Measurements from ENCODE around the gene FLCN. TPM values are rescaled to one million over a fixed set of nuclear protein-coding genes. Genes with fewer than 3 reads are reported as not detected.

Gene FLCN
- total and polyA plus RNA-seq, 10 of the 15 experiments (the other 5 are each of a cell fraction or from before 2014, with no cell fraction given) = 1.1 to 24.7 (median 10.4) TPM

DNA sequence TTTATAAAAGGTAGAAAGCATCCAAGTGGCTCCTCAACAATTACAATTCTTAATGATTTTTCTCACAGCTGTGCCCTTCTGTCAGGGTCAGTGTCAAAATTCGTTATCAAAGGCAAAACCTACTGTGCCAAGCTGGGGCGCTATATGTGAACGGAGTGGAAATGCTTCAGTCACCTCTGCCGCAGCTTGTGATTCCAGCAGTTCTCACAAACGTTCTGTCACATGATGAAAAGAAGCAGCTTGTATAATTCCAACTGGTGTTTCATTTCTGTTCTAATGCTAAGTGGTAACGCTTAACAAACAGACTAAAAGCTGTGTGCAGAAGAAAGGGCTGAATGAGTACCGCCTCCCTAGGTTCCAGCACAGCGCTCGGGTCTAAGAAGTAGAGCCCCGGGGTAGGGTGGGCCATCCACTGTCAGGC lies 45.0 kb downstream of the FLCN start:
- Histone ChIP-seq H3K9me3 (replicated peaks; ENCODE audit: control insufficient read depth, insufficient read depth, low read length) (no peaks in the 10 kb centered on the region), H3K4me1 (ENCODE audit: control insufficient read depth, insufficient read depth, low read length) (peaks cover 12% of the 10 kb centered on the region), H4K20me1 (ENCODE audit: control insufficient read depth, insufficient read depth) (no peaks in the 10 kb centered on the region), H3K4me3 (no peak overlapping the region), H2AFZ (ENCODE audit: control insufficient read depth, low read depth, low read length) (no peak overlapping the region), H3K9ac (ENCODE audit: control insufficient read depth, insufficient read depth, low read length) (no peak overlapping the region), H3K27me3 (replicated peaks in 1 of 2; ENCODE audit: control insufficient read depth in 2 of 2, insufficient read depth in 2 of 2, low read length in 1 of 2) (no peaks in the 10 kb centered on the region), H3K4me2 (ENCODE audit: control insufficient read depth, insufficient read depth) (peak overlapping the region; percentile 50; the same call in 1 of the 2 replicates), H3K27ac (ENCODE audit: control insufficient read depth, insufficient read depth) (no peak overlapping the region), H3K36me3 (ENCODE audit: control insufficient read depth in 2 of 2, insufficient read depth in 2 of 2, low read length in 1 of 2) (peaks cover 0 to 3% of the 10 kb centered on the region in 2 experiments; a peak in 3 of 4 replicates), H3K79me2 (ENCODE audit: control insufficient read depth, insufficient read depth, low read length) (no peaks in the 10 kb centered on the region)
- TF ChIP-seq TBL1XR1 (IDR thresholded peaks at IDR 0.05; ENCODE audit: low read depth, low read length) = no peak
- TF ChIP-seq MEF2B (IDR thresholded peaks at IDR 0.05; ENCODE audit: partially characterized antibody, poor library complexity, severe bottlenecking) = no peak
- no peak for ATAC-seq
- BruUV-seq (replicated peaks) = no TSS peak
- ChIA-PET SMC1A (ENCODE audit: uncharacterized antibody, unreplicated experiment) (interaction anchor here (1.4 to 2.5 kb wide), 2 partner anchors 9 to 11 kb away, joined by 6 to 8 read pairs; no protein-coding TSS in a partner anchor), RAD21 (ENCODE audit: unreplicated experiment) (interaction anchor here (0.7 to 2.0 kb wide), 4 partner anchors 10 to 199 kb away, joined by 3 to 10 read pairs (median 3); no protein-coding TSS in a partner anchor), POLR2A (interaction anchor here (0.8 to 1.0 kb wide), 2 partner anchors 9 to 14 kb away, joined by 3 to 4 read pairs; partner anchors contain the start of gene PLD6), CTCF (interaction anchor here (1.2 kb wide), 1 partner anchor 50 kb away, joined by 3 read pairs; no protein-coding TSS in a partner anchor)
- no peak for FAIRE-seq
- no peak for DNase-seq (ENCODE audit: low read depth, low spot score)
- in situ Hi-C loops (cut with MboI) = no loop called here
- intact Hi-C loops (cut with micrococcal nuclease; ENCODE audit: unreplicated experiment) = loop anchor here (5.0 kb wide), 1 partner anchor 45 kb away; no protein-coding TSS in a partner anchor
- 79% methylated on average over 10 of the region's 10 CpGs for WGBS (ENCODE audit: insufficient coverage, insufficient replicate concordance, low lambda C conversion rate, missing lambda C conversion rate)

DNA sequence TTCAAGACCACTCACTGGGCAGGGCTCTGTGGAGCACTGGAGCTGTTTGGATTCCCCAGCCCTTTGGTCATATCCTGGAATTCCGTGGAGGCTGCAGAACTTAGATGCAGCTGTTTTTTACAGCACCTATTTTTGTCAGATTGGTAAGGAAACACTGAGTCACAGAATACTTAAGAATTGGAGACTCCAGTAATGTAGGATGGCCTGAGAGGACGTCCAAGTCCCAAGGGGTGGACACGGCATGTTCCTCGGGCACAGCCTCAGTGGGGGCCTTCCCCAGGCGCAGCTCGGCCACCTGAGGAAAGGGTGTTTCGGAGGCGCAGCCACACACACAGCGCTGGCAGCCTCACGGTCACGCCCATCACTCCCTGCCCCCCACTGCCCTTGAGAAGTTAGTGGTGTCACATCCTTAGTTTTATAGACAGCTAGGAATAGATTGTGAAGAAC lies 45.6 kb downstream of the FLCN start:
- Histone ChIP-seq H3K79me2 (ENCODE audit: control insufficient read depth, insufficient read depth, low read length) (no peaks in the 10 kb centered on the region), H3K4me3 (no peak overlapping the region), H3K4me2 (ENCODE audit: control insufficient read depth, insufficient read depth) (no peak overlapping the region), H3K27me3 (replicated peaks in 1 of 2; ENCODE audit: control insufficient read depth in 2 of 2, insufficient read depth in 2 of 2, low read length in 1 of 2) (no peaks in the 10 kb centered on the region), H3K9me3 (replicated peaks; ENCODE audit: control insufficient read depth, insufficient read depth, low read length) (no peaks in the 10 kb centered on the region), H2AFZ (ENCODE audit: control insufficient read depth, low read depth, low read length) (no peak overlapping the region), H3K36me3 (ENCODE audit: control insufficient read depth in 2 of 2, insufficient read depth in 2 of 2, low read length in 1 of 2) (peaks cover 0 to 3% of the 10 kb centered on the region in 2 experiments; a peak in 2 of 4 replicates), H4K20me1 (ENCODE audit: control insufficient read depth, insufficient read depth) (no peaks in the 10 kb centered on the region), H3K9ac (ENCODE audit: control insufficient read depth, insufficient read depth, low read length) (no peak overlapping the region), H3K4me1 (ENCODE audit: control insufficient read depth, insufficient read depth, low read length) (peaks cover 12% of the 10 kb centered on the region), H3K27ac (ENCODE audit: control insufficient read depth, insufficient read depth) (no peak overlapping the region)
- no TSS peak for BruUV-seq (replicated peaks)
- ChIA-PET CTCF (interaction anchor here (1.2 kb wide), 1 partner anchor 49 kb away, joined by 3 read pairs; no protein-coding TSS in a partner anchor), SMC1A (ENCODE audit: uncharacterized antibody, unreplicated experiment) (interaction anchor here (1.4 to 2.5 kb wide), 2 partner anchors 9 to 10 kb away, joined by 6 to 8 read pairs; no protein-coding TSS in a partner anchor), RAD21 (ENCODE audit: unreplicated experiment) (interaction anchor here (1.1 to 2.0 kb wide), 3 partner anchors 10 to 14 kb away, joined by 3 to 10 read pairs (median 3); no protein-coding TSS in a partner anchor), POLR2A (interaction anchor here (0.8 kb wide), 1 partner anchor 14 kb away, joined by 4 read pairs; the partner anchor contains the start of gene PLD6)
- FAIRE-seq (no peak), ATAC-seq (no peak), DNase-seq (ENCODE audit: low read depth, low spot score) (no peak)
- intact Hi-C loops (cut with micrococcal nuclease; ENCODE audit: unreplicated experiment) (loop anchor here (5.0 kb wide), 1 partner anchor 44 kb away; no protein-coding TSS in a partner anchor), in situ Hi-C loops (cut with MboI) (no loop called here)
- 96% methylated on average over 11 of the region's 11 CpGs for WGBS (ENCODE audit: insufficient coverage, insufficient replicate concordance, low lambda C conversion rate, missing lambda C conversion rate)
- TF ChIP-seq POLR2A (IDR thresholded peaks at IDR 0.05; ENCODE audit: low read depth, low read length) = no peak
- TF ChIP-seq TCF3 (IDR thresholded peaks at IDR 0.05; ENCODE audit: borderline replicate concordance, insufficient read depth, low read depth, low read length) = no peak
- TF ChIP-seq, protein P1, sequence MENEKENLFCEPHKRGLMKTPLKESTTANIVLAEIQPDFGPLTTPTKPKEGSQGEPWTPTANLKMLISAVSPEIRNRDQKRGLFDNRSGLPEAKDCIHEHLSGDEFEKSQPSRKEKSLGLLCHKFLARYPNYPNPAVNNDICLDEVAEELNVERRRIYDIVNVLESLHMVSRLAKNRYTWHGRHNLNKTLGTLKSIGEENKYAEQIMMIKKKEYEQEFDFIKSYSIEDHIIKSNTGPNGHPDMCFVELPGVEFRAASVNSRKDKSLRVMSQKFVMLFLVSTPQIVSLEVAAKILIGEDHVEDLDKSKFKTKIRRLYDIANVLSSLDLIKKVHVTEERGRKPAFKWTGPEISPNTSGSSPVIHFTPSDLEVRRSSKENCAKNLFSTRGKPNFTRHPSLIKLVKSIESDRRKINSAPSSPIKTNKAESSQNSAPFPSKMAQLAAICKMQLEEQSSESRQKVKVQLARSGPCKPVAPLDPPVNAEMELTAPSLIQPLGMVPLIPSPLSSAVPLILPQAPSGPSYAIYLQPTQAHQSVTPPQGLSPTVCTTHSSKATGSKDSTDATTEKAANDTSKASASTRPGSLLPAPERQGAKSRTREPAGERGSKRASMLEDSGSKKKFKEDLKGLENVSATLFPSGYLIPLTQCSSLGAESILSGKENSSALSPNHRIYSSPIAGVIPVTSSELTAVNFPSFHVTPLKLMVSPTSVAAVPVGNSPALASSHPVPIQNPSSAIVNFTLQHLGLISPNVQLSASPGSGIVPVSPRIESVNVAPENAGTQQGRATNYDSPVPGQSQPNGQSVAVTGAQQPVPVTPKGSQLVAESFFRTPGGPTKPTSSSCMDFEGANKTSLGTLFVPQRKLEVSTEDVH (IDR thresholded peaks at IDR 0.05; ENCODE audit: low read depth, partially characterized antibody) = no peak
- no peak for TF ChIP-seq CBFB (IDR thresholded peaks at IDR 0.05; ENCODE audit: low read depth)
- no peak for TF ChIP-seq MTA3 (IDR thresholded peaks at IDR 0.05; ENCODE audit: borderline replicate concordance, low read length)
- TF ChIP-seq SP1 (IDR thresholded peaks at IDR 0.05; ENCODE audit: low read depth, low read length) = no peak
- no peak for TF ChIP-seq ATF7 (IDR thresholded peaks at IDR 0.05; ENCODE audit: low read depth)
- TF ChIP-seq MEF2A (IDR thresholded peaks at IDR 0.05; ENCODE audit: insufficient read depth, low read depth, low read length) = no peak
- no peak for TF ChIP-seq WRNIP1 (IDR thresholded peaks at IDR 0.05; ENCODE audit: borderline replicate concordance, low read depth, low read length)
- TF ChIP-seq IKZF2 (IDR thresholded peaks at IDR 0.05) = no peak
- TF ChIP-seq SMC3 (IDR thresholded peaks at IDR 0.05; ENCODE audit: borderline replicate concordance, low read length) = no peak
